OCI-LY7 (cell line): Measurements from ENCODE around the gene MT1E.
"Not testable (repeated sequence)": the region's sequence is repeated elsewhere in the genome, so short reads cannot be mapped to it uniquely, and the experiment has no call there.

ENCODE experiments used
- EZH2phosphoT487 ChIP-seq: fragments of 200-600 bp; sonication (generic); IDR thresholded peaks from 2 replicates; pipeline ENCODE4 v1.6.1; 2018; ENCODE audit warnings: low read depth, borderline replicate concordance, mild to moderate bottlenecking, mixed run types, antibody characterized with exemption, low read length, moderate library complexity, mixed read lengths
- TF ChIP-seq, protein P1 (sequence below): fragments of 200-600 bp; sonication (generic); conservative IDR thresholded peaks from 2 replicates; pipeline ENCODE4 v1.5.1; 2014; ENCODE audit warnings: mild to moderate bottlenecking, antibody characterized with exemption, low read length, moderate library complexity, mixed read lengths

DNA sequence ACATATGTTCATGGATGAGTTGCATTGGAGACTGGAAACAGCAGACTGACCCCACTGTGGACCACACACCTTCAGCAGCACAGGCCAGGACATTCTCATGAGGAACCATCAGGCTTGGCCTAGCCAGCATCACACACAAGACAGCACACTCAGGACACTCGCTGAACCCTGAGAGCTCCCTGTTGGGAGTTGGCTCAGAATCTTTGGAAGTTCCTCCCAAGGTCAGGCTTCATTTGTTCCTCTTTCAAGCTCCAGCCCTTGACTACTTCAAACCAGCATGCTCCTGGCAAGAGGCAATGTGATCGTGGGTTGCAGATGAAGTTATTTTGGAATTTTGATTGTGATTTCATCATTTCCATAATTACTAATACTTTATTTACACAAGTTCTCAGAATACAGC is 46.1 kb downstream of the MT1E start:
- TF ChIP-seq, protein P1, sequence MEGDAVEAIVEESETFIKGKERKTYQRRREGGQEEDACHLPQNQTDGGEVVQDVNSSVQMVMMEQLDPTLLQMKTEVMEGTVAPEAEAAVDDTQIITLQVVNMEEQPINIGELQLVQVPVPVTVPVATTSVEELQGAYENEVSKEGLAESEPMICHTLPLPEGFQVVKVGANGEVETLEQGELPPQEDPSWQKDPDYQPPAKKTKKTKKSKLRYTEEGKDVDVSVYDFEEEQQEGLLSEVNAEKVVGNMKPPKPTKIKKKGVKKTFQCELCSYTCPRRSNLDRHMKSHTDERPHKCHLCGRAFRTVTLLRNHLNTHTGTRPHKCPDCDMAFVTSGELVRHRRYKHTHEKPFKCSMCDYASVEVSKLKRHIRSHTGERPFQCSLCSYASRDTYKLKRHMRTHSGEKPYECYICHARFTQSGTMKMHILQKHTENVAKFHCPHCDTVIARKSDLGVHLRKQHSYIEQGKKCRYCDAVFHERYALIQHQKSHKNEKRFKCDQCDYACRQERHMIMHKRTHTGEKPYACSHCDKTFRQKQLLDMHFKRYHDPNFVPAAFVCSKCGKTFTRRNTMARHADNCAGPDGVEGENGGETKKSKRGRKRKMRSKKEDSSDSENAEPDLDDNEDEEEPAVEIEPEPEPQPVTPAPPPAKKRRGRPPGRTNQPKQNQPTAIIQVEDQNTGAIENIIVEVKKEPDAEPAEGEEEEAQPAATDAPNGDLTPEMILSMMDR: not testable (repeated sequence)
- TF ChIP-seq EZH2phosphoT487: not testable (repeated sequence)
